H1 (cell line): ENCODE measurements around the gene MGAT5B. TPM values are rescaled to one million over a fixed set of nuclear protein-coding genes. Genes with fewer than 3 reads are reported as not detected.
A peak's percentile ranks its signal among the peaks of the same experiment; 100 is the strongest.

Experiments
- CTCF ChIA-PET: fragments of 300-600 bp; sonication (Branson Sonifier 250); formaldehyde crosslinking; loops from one replicate; lab custom pipeline; 2021; ENCODE audit not compliant: partially characterized antibody; lab: Charles Lee
- POLR2A ChIA-PET: fragments of 300-600 bp; sonication (Branson Sonifier 250); formaldehyde crosslinking; loops from one replicate; lab custom pipeline; 2021; ENCODE audit warnings: inconsistent platforms; ENCODE audit not compliant: partially characterized antibody; lab: Charles Lee
- DNase-seq, 2 experiments: peaks; one replicate each; pipeline versions ENCODE4 v3.0.0 to v3.0.0-alpha.2; 2010 to 2022; ENCODE audit warnings: low spot score in 2 of 2, low read depth in 1 of 2, mixed read lengths in 1 of 2
- FAIRE-seq: peaks from 2 replicates; lab custom pipeline; 2011; peaks lifted over from hg19 to GRCh38; lab: Jason Lieb, UNC
- H2AFZ ChIP-seq: 2 replicates; pipeline ENCODE4 v1.8.1; 2012; ENCODE audit warnings: low read length, inconsistent platforms
- H2AK5ac ChIP-seq: 2 replicates; pipeline ENCODE4 v1.6.1; 2013; ENCODE audit warnings: low read depth, low read length
- H2BK120ac ChIP-seq: replicated peaks from 2 replicates; pipeline ENCODE3; 2013; ENCODE audit warnings: low read depth, low read length, inconsistent platforms
- H2BK12ac ChIP-seq: 2 replicates; pipeline ENCODE4 v1.6.1; 2013; ENCODE audit warnings: low read depth, low read length
- H2BK15ac ChIP-seq: 2 replicates; pipeline ENCODE4 v1.6.1; 2013; ENCODE audit warnings: low read length
- H2BK20ac ChIP-seq: 2 replicates; pipeline ENCODE4 v1.6.1; 2013; ENCODE audit warnings: low read length
- H2BK5ac ChIP-seq: 2 replicates; pipeline ENCODE4 v1.6.1; 2013; ENCODE audit warnings: low read depth, low read length
- H3K14ac ChIP-seq: 2 replicates; pipeline ENCODE4 v1.6.1; 2013; ENCODE audit warnings: inconsistent platforms; ENCODE audit not compliant: insufficient read length
- H3K18ac ChIP-seq: 2 replicates; pipeline ENCODE4 v1.6.1; 2013; ENCODE audit warnings: low read length; ENCODE audit errors: extremely low read depth
- H3K23ac ChIP-seq: 2 replicates; pipeline ENCODE4 v1.6.1; 2013; ENCODE audit warnings: inconsistent platforms; ENCODE audit not compliant: insufficient read length
- H3K23me2 ChIP-seq: 2 replicates; pipeline ENCODE4 v1.6.1; 2013; ENCODE audit warnings: low read depth, low read length
- H3K27ac ChIP-seq: 2 replicates; pipeline ENCODE4 v1.6.1; 2011; ENCODE audit warnings: low read depth, low read length, inconsistent platforms
- H3K27me3 ChIP-seq, 4 experiments: replicated peaks in 1 of 4; 1 replicate in 1 of 4; 2 replicates in 3 of 4; pipeline versions ENCODE4 v1.6.1 to v1.8.1; 2011 to 2013; ENCODE audit warnings: low read length in 3 of 4, mild to moderate bottlenecking in 3 of 4, inconsistent platforms in 2 of 4, mixed read lengths in 2 of 4, moderate library complexity in 1 of 4; ENCODE audit not compliant: control insufficient read depth in 3 of 4, insufficient read depth in 3 of 4; ENCODE audit errors: extremely low read depth in 1 of 4
- H3K36me3 ChIP-seq, 4 experiments: 2 replicates each; pipeline versions ENCODE4 v1.6.1 to v1.8.1; 2011 to 2013; ENCODE audit warnings: mild to moderate bottlenecking in 4 of 4, low read length in 3 of 4, moderate library complexity in 2 of 4, control low read depth in 1 of 4, inconsistent platforms in 1 of 4; ENCODE audit not compliant: insufficient read depth in 4 of 4, control insufficient read depth in 2 of 4
- H3K4ac ChIP-seq: replicated peaks from 2 replicates; pipeline ENCODE3; 2013; ENCODE audit warnings: low read length, low read depth, mixed read lengths, inconsistent platforms; ENCODE audit not compliant: insufficient read length
- H3K4me1 ChIP-seq, 4 experiments: replicated peaks in 1 of 4; 1 replicate in 1 of 4; 2 replicates in 3 of 4; pipeline versions ENCODE4 v1.6.1 to v1.8.1; 2011 to 2013; ENCODE audit warnings: low read length in 3 of 4, inconsistent platforms in 2 of 4, mixed read lengths in 1 of 4; ENCODE audit not compliant: insufficient read depth in 4 of 4, control insufficient read depth in 3 of 4
- H3K4me2 ChIP-seq, 2 experiments: 2 replicates each; pipeline versions ENCODE4 v1.6.1 to v1.8.1; 2011 to 2013; ENCODE audit warnings: low read depth in 2 of 2, low read length in 2 of 2, control low read depth in 1 of 2, inconsistent platforms in 1 of 2, mild to moderate bottlenecking in 1 of 2; ENCODE audit not compliant: insufficient read depth in 1 of 2
- H3K4me3 ChIP-seq, 4 experiments: fragments of 200-600, 300-600 bp in 1 of 4; sonication (generic), shearing (Covaris generic), sonication (Bioruptor Twin) in 1 of 4; 2 replicates each; pipeline versions ENCODE4 v1.5.1 to v1.8.1; 2011 to 2016; ENCODE audit warnings: low read length in 4 of 4, low read depth in 3 of 4, control low read depth in 2 of 4, inconsistent platforms in 2 of 4, mild to moderate bottlenecking in 2 of 4, mixed read lengths in 1 of 4, moderate library complexity in 1 of 4; ENCODE audit not compliant: insufficient read depth in 2 of 4; ENCODE audit errors: extremely low read depth in 1 of 4
- H3K56ac ChIP-seq: replicated peaks from 2 replicates; pipeline ENCODE3; 2013; ENCODE audit warnings: low read depth, mild to moderate bottlenecking, mixed read lengths, low read length, inconsistent platforms; ENCODE audit not compliant: insufficient read length
- H3K79me1 ChIP-seq: 2 replicates; pipeline ENCODE4 v1.6.1; 2013; ENCODE audit warnings: low read depth, low read length, control low read depth
- H3K79me2 ChIP-seq, 2 experiments: 2 replicates each; pipeline versions ENCODE4 v1.6.1 to v1.8.1; 2012 to 2013; ENCODE audit warnings: low read length in 2 of 2, mild to moderate bottlenecking in 2 of 2, inconsistent platforms in 1 of 2; ENCODE audit not compliant: insufficient read depth in 2 of 2, control insufficient read depth in 1 of 2
- H3K9ac ChIP-seq, 4 experiments: replicated peaks in 1 of 4; 1 replicate in 1 of 4; 2 replicates in 3 of 4; pipeline versions ENCODE4 v1.6.1 to v1.8.1; 2011 to 2013; ENCODE audit warnings: low read depth in 3 of 4, low read length in 3 of 4, control low read depth in 2 of 4, mild to moderate bottlenecking in 2 of 4, moderate library complexity in 2 of 4, inconsistent platforms in 1 of 4; ENCODE audit errors: extremely low read depth in 1 of 4
- H3K9me3 ChIP-seq, 2 experiments: 2 replicates each; pipeline versions ENCODE4 v1.6.1 to v1.8.1; 2012 to 2013; ENCODE audit warnings: mild to moderate bottlenecking in 2 of 2, moderate library complexity in 2 of 2, control low read depth in 1 of 2, inconsistent platforms in 1 of 2, low read depth in 1 of 2, low read length in 1 of 2, mixed read lengths in 1 of 2; ENCODE audit not compliant: insufficient read depth in 2 of 2
- H4K20me1 ChIP-seq, 2 experiments: replicated peaks in 1 of 2; 2 replicates each; pipeline versions ENCODE3 to v1.8.1; 2011 to 2013; ENCODE audit warnings: inconsistent platforms in 2 of 2, low read length in 2 of 2, mild to moderate bottlenecking in 1 of 2; ENCODE audit not compliant: insufficient read depth in 2 of 2, control insufficient read depth in 1 of 2
- H4K5ac ChIP-seq: 2 replicates; pipeline ENCODE4 v1.6.1; 2013; ENCODE audit warnings: low read length, low read depth, mixed read lengths, inconsistent platforms; ENCODE audit not compliant: insufficient read length
- H4K8ac ChIP-seq: 2 replicates; pipeline ENCODE4 v1.8.0; 2013; ENCODE audit warnings: mild to moderate bottlenecking, moderate library complexity, low read length, inconsistent platforms; ENCODE audit not compliant: insufficient read depth; ENCODE audit errors: extremely low read depth
- H4K91ac ChIP-seq: replicated peaks from 2 replicates; pipeline ENCODE3; 2013; ENCODE audit warnings: low read length, mixed read lengths, inconsistent platforms; ENCODE audit not compliant: insufficient read length
- ASH2L ChIP-seq: fragments of 200-600, 300-600 bp; sonication (generic); IDR thresholded peaks from one replicate; pipeline ENCODE4 v1.7.1; 2017; ENCODE audit warnings: low read length
- NANOG ChIP-seq: IDR thresholded peaks from 2 replicates; pipeline ENCODE4 v1.6.1; 2011; ENCODE audit warnings: low read length, low read depth, mild to moderate bottlenecking, inconsistent platforms; ENCODE audit not compliant: insufficient read depth, poor library complexity, severe bottlenecking
- RAD21 ChIP-seq, 2 experiments: IDR thresholded peaks in 1 of 2; conservative IDR thresholded peaks in 1 of 2; 2 replicates each; pipeline ENCODE4 v1.6.1; 2011; ENCODE audit warnings: low read depth in 2 of 2, low read length in 2 of 2, improper control_type of control experiment in 1 of 2, inconsistent platforms in 1 of 2, mild to moderate bottlenecking in 1 of 2, moderate library complexity in 1 of 2
- SIN3A ChIP-seq, 2 experiments: IDR thresholded peaks in 1 of 2; conservative IDR thresholded peaks in 1 of 2; 2 replicates each; pipeline ENCODE4 v1.6.1; 2011 to 2012; ENCODE audit warnings: low read length in 2 of 2, improper control_type of control experiment in 1 of 2, low read depth in 1 of 2, mild to moderate bottlenecking in 1 of 2
- WGBS, 2 experiments: shearing (Covaris generic) in 1 of 2; methylation state at CpG; one replicate each; pipeline versions ENCODE4 v1.1.6 to v1.1.7; 2013 to 2015; ENCODE audit warnings: low lambda C conversion rate in 2 of 2, mixed read lengths in 2 of 2, inconsistent platforms in 1 of 2, low coverage in 1 of 2, missing lambda C conversion rate in 1 of 2; ENCODE audit not compliant: insufficient replicate concordance in 2 of 2, insufficient coverage in 1 of 2, insufficient read length in 1 of 2; ENCODE audit errors: extremely low coverage in 1 of 2, missing lambda C conversion rate in 1 of 2; 5-methylcytosine and 5-hydroxymethylcytosine counted together
- polyA plus RNA-seq, 7 experiments: library from polyadenylated mRNA; depleted of rRNA in 3 of 7; stranded (reverse) in 5 of 7; unstranded in 2 of 7; fragments of >200 nt in 5 of 7; fragments of 200-250 nt in 2 of 7; gene quantifications; 1 replicate in 5 of 7; 2 replicates in 1 of 7; 4 replicates in 1 of 7; pipeline versions ENCODE4 v1.2.1 to v1.2.3, GENCODE V29; 2011 to 2013; ENCODE audit warnings: missing spikeins in 2 of 7, mixed read lengths in 2 of 7
- total RNA-seq: library from RNA; stranded (reverse); fragmentation: NEBNext Ultra II Directional; extraction: Animal tissue kit (Norgen Biotek cat#: 25700); gene quantifications from 2 replicates; pipeline ENCODE4 v1.2.1, GENCODE V29; 2021
- TF ChIP-seq, protein P1 (sequence below), 3 experiments: IDR thresholded peaks; 1 replicate in 2 of 3; 2 replicates in 1 of 3; pipeline versions ENCODE4 v1.5.1 to v1.6.1; 2011; ENCODE audit warnings: low read length in 3 of 3, mild to moderate bottlenecking in 3 of 3, inconsistent platforms in 2 of 3, low read depth in 1 of 3, moderate library complexity in 1 of 3; ENCODE audit not compliant: insufficient read depth in 1 of 3; ENCODE audit errors: control extremely low read depth in 1 of 3
- TF ChIP-seq, protein P2 (sequence below): IDR thresholded peaks from 2 replicates; pipeline ENCODE4 v1.6.1; 2012; ENCODE audit warnings: inconsistent platforms

Gene MGAT5B
- total and polyA plus RNA-seq, 2 of the 8 experiments (the other 6 are each of a cell fraction or from before 2014, with no cell fraction given) = 7.9 to 8.2 TPM

DNA sequence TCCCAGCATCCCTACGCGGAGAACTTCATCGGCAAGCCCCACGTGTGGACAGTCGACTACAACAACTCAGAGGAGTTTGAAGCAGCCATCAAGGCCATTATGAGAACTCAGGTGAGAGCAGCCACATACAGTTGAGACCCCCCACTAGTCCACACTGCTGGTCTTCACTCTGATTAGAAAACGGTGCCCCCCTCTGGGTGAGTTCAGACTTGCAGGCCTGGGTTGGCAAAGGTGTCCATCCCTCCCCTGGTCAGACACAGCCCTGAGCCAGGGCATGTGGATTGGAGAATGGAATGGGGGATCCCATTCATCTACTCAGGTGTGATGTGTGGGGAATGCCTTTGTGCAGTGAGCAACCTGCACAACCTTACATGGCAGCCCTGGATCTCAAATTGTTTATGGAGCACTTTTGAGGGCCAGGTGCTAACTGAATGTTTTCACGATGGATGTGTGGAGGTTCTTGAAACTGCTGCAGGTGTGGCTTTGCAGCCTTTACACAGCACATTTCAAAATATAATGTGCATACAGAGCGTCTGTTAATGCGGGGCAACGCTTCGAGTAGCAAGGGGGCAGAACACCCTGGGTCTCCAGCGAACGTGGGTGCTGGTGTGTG lies 72.6 kb downstream of the MGAT5B start:
- WGBS, 2 experiments = 87% methylated on average over 13 of the region's 13 CpGs; no CpG with 5 or more reads in 1 of the 2 experiments
- DNase-seq (peak; percentile 39 to 93), FAIRE-seq (no peak)

More for the DNA sequence above, 72.6 kb downstream of the MGAT5B start:
- H2BK12ac ChIP-seq = 0 out of 2 replicates have a peak overlapping the region, but pooled peaks have one; percentile 27
- no peak overlapping the region for H2BK120ac ChIP-seq
- POLR2A ChIA-PET = interaction anchor here (1.1 to 2.0 kb wide), 2 partner anchors 28 to 241 kb away, joined by 3 to 7 read pairs; no protein-coding TSS in a partner anchor
- H3K18ac ChIP-seq = no peak overlapping the region
- H3K23ac ChIP-seq = no peak overlapping the region
- H2BK5ac ChIP-seq = no peak overlapping the region
- no peak overlapping the region for H2BK20ac ChIP-seq
- peaks cover 4% of the 10 kb centered on the region; the same call in 1 of the 2 replicates for H3K23me2 ChIP-seq
- no peaks in the 10 kb centered on the region; a peak in 1 of 8 replicates for H3K36me3 ChIP-seq
- no peak overlapping the region; a peak in 1 of 4 replicates for H3K4me2 ChIP-seq
- H2AFZ ChIP-seq = 0 out of 2 replicates have a peak overlapping the region, but pooled peaks have one; percentile 52
- no peak overlapping the region for H3K56ac ChIP-seq
- H3K79me2 ChIP-seq = no peaks in the 10 kb centered on the region
- peaks cover 0 to 3% of the 10 kb centered on the region in 2 experiments for H4K20me1 ChIP-seq
- no peak overlapping the region for H3K4me3 ChIP-seq
- peaks cover 0 to 18% (median 8%) of the 10 kb centered on the region in 4 experiments; a peak in 4 of 7 replicates for H3K4me1 ChIP-seq
- H3K9ac ChIP-seq = no peak overlapping the region
- H3K9me3 ChIP-seq = no peaks in the 10 kb centered on the region
- no peaks in the 10 kb centered on the region for H3K27me3 ChIP-seq
- H4K8ac ChIP-seq = no peak overlapping the region
- peak; percentile 8 for TF ChIP-seq NANOG
- TF ChIP-seq, protein P1, sequence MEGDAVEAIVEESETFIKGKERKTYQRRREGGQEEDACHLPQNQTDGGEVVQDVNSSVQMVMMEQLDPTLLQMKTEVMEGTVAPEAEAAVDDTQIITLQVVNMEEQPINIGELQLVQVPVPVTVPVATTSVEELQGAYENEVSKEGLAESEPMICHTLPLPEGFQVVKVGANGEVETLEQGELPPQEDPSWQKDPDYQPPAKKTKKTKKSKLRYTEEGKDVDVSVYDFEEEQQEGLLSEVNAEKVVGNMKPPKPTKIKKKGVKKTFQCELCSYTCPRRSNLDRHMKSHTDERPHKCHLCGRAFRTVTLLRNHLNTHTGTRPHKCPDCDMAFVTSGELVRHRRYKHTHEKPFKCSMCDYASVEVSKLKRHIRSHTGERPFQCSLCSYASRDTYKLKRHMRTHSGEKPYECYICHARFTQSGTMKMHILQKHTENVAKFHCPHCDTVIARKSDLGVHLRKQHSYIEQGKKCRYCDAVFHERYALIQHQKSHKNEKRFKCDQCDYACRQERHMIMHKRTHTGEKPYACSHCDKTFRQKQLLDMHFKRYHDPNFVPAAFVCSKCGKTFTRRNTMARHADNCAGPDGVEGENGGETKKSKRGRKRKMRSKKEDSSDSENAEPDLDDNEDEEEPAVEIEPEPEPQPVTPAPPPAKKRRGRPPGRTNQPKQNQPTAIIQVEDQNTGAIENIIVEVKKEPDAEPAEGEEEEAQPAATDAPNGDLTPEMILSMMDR (IDR thresholded peaks at IDR 0.05; ENCODE audit: control extremely low read depth in 1 of 3, insufficient read depth in 1 of 3, low read depth in 1 of 3, low read length in 3 of 3) = peak; percentile 73 to 79 (median 75)
- no peak for TF ChIP-seq ASH2L
- TF ChIP-seq RAD21 (IDR thresholded peaks at IDR 0.05 in 1 of 2, conservative IDR thresholded peaks at IDR 0.05 in 1 of 2; ENCODE audit: low read depth in 2 of 2, low read length in 2 of 2) = peak; percentile 80 to 86
- TF ChIP-seq SIN3A (conservative IDR thresholded peaks at IDR 0.05 in 1 of 2, IDR thresholded peaks at IDR 0.05 in 1 of 2; ENCODE audit: low read depth in 1 of 2, low read length in 2 of 2) = 0 out of 4 replicates have a peak, but pooled peaks of 1 of the 2 experiments have one; percentile 41
- TF ChIP-seq, protein P2, sequence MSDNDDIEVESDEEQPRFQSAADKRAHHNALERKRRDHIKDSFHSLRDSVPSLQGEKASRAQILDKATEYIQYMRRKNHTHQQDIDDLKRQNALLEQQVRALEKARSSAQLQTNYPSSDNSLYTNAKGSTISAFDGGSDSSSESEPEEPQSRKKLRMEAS = peak; percentile 47
- H3K79me1 ChIP-seq = no peaks in the 10 kb centered on the region
- peak overlapping the region; percentile 16 for H3K4ac ChIP-seq
- peak overlapping the region; percentile 56 for H4K91ac ChIP-seq
- peak overlapping the region; percentile 95; the same call in 1 of the 2 replicates for H2BK15ac ChIP-seq
- H3K27ac ChIP-seq = no peak overlapping the region
- H3K14ac ChIP-seq = no peak overlapping the region
- CTCF ChIA-PET = interaction anchor here (0.8 to 2.4 kb wide), 14 partner anchors 9 to 126 kb away, joined by 3 to 14 read pairs (median 4); partner anchors contain the start of gene MGAT5B
- no peak overlapping the region for H4K5ac ChIP-seq
- no peak overlapping the region for H2AK5ac ChIP-seq
